ENCODE results near the gene LRRC4C. TPM values are rescaled to one million over a fixed set of nuclear protein-coding genes. Genes with fewer than 3 reads are reported as not detected.
A peak's percentile ranks its signal among the peaks of the same experiment; 100 is the strongest.

The LRRC4C gene
- polyA plus RNA-seq, 1 of the 3 experiments (the other 2 are of a cell fraction): 0.16 TPM

GRCh38 chr11:41309111-41309522 is 150.3 kb downstream of the LRRC4C start:
- Histone ChIP-seq H3K4me3 (ENCODE audit: low read depth in 2 of 2, low read length in 1 of 2) (no peak overlapping the region), H3K79me2 (ENCODE audit: insufficient read depth) (no peaks in the 10 kb centered on the region), H3K9ac (no peak overlapping the region), H3F3A (replicated peaks; ENCODE audit: insufficient read depth) (no peaks in the 10 kb centered on the region), H3K4me2 (no peak overlapping the region), H3K27ac (ENCODE audit: low read depth in 2 of 2, low read length in 1 of 2) (no peak overlapping the region), H4K20me1 (ENCODE audit: insufficient read depth) (no peaks in the 10 kb centered on the region), H3K9me2 (no peaks in the 10 kb centered on the region), H3K4me1 (ENCODE audit: control insufficient read depth in 1 of 2, insufficient read depth in 2 of 2, low read depth in 1 of 2, low read length in 1 of 2) (no peaks in the 10 kb centered on the region), H3K36me3 (replicated peaks in 1 of 2; ENCODE audit: control insufficient read depth in 1 of 2, insufficient read depth in 2 of 2, low read length in 1 of 2) (no peaks in the 10 kb centered on the region), H3K9me3 (no peaks in the 10 kb centered on the region), H2AFZ (ENCODE audit: low read depth) (no peak overlapping the region), H3K27me3 (ENCODE audit: insufficient read depth) (no peaks in the 10 kb centered on the region)
- peak; percentile 4 for DNase-seq
- POLR2A ChIA-PET: no interaction called here
- WGBS (ENCODE audit: low lambda C conversion rate): 41% methylated on average over 2 of the region's 4 CpGs
- TF ChIP-seq POLR2AphosphoS5 (IDR thresholded peaks at IDR 0.05; ENCODE audit: low read depth, low read length) (no peak), MAX (IDR thresholded peaks at IDR 0.05; ENCODE audit: low read depth) (no peak), RAD21 (IDR thresholded peaks at IDR 0.05; ENCODE audit: low read length) (no peak), NFIC (IDR thresholded peaks at IDR 0.05; ENCODE audit: borderline replicate concordance) (no peak), FOXM1 (IDR thresholded peaks at IDR 0.05; ENCODE audit: low read depth) (no peak), FOSL2 (IDR thresholded peaks at IDR 0.05; ENCODE audit: borderline replicate concordance, low read depth) (no peak), FOXJ3 (CRISPR knock-in tag; IDR thresholded peaks at IDR 0.05) (no peak), RCOR1 (IDR thresholded peaks at IDR 0.05; ENCODE audit: low read length) (no peak), RFX5 (IDR thresholded peaks at IDR 0.05; ENCODE audit: low read length) (no peak), EZH2phosphoT487 (IDR thresholded peaks at IDR 0.05; ENCODE audit: borderline replicate concordance, low read depth) (no peak), RXRA (IDR thresholded peaks at IDR 0.05; ENCODE audit: borderline replicate concordance, low read depth) (no peak)
- TF ChIP-seq, protein P1, sequence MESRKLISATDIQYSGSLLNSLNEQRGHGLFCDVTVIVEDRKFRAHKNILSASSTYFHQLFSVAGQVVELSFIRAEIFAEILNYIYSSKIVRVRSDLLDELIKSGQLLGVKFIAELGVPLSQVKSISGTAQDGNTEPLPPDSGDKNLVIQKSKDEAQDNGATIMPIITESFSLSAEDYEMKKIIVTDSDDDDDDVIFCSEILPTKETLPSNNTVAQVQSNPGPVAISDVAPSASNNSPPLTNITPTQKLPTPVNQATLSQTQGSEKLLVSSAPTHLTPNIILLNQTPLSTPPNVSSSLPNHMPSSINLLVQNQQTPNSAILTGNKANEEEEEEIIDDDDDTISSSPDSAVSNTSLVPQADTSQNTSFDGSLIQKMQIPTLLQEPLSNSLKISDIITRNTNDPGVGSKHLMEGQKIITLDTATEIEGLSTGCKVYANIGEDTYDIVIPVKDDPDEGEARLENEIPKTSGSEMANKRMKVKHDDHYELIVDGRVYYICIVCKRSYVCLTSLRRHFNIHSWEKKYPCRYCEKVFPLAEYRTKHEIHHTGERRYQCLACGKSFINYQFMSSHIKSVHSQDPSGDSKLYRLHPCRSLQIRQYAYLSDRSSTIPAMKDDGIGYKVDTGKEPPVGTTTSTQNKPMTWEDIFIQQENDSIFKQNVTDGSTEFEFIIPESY (IDR thresholded peaks at IDR 0.05; ENCODE audit: borderline replicate concordance, low read depth): no peak
- TF ChIP-seq, protein P2, sequence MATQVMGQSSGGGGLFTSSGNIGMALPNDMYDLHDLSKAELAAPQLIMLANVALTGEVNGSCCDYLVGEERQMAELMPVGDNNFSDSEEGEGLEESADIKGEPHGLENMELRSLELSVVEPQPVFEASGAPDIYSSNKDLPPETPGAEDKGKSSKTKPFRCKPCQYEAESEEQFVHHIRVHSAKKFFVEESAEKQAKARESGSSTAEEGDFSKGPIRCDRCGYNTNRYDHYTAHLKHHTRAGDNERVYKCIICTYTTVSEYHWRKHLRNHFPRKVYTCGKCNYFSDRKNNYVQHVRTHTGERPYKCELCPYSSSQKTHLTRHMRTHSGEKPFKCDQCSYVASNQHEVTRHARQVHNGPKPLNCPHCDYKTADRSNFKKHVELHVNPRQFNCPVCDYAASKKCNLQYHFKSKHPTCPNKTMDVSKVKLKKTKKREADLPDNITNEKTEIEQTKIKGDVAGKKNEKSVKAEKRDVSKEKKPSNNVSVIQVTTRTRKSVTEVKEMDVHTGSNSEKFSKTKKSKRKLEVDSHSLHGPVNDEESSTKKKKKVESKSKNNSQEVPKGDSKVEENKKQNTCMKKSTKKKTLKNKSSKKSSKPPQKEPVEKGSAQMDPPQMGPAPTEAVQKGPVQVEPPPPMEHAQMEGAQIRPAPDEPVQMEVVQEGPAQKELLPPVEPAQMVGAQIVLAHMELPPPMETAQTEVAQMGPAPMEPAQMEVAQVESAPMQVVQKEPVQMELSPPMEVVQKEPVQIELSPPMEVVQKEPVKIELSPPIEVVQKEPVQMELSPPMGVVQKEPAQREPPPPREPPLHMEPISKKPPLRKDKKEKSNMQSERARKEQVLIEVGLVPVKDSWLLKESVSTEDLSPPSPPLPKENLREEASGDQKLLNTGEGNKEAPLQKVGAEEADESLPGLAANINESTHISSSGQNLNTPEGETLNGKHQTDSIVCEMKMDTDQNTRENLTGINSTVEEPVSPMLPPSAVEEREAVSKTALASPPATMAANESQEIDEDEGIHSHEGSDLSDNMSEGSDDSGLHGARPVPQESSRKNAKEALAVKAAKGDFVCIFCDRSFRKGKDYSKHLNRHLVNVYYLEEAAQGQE (IDR thresholded peaks at IDR 0.05; ENCODE audit: low read depth, low read length): no peak
- CTCF ChIA-PET: no interaction called here

Data from SK-N-SH (cell line).